Measurements from ENCODE around the gene DNHD1.

Gene DNHD1

GRCh38 chr11:6610591-6610990 is 113.5 kb downstream of the DNHD1 start:
- no peak for TF ChIP-seq TARDBP (IDR thresholded peaks at IDR 0.05)
- TF ChIP-seq BHLHE40 (IDR thresholded peaks at IDR 0.05; ENCODE audit: borderline replicate concordance): no peak
- no peak for TF ChIP-seq FOXK2 (IDR thresholded peaks at IDR 0.05)
- no peak for TF ChIP-seq FOXM1 (IDR thresholded peaks at IDR 0.05; ENCODE audit: borderline replicate concordance)
- no peak for TF ChIP-seq NFRKB (IDR thresholded peaks at IDR 0.05)
- no peak for TF ChIP-seq ZNF384 (IDR thresholded peaks at IDR 0.05)
- no peak for TF ChIP-seq CTBP1 (IDR thresholded peaks at IDR 0.05; ENCODE audit: borderline replicate concordance)
- TF ChIP-seq FOXA1 (IDR thresholded peaks at IDR 0.05): no peak
- no peak for TF ChIP-seq ARNT (IDR thresholded peaks at IDR 0.05)
- ChIA-PET POLR2A (interaction anchor here (1.7 to 5.2 kb wide), 2 partner anchors 16 to 72 kb away, joined by 4 to 39 read pairs; partner anchors contain the start of gene MRPL17), CTCF (no interaction called here)
- no peak for DNase-seq (ENCODE audit: extremely low spot score)

- peak; percentile 20 for DNase-seq (ENCODE audit: extremely low spot score)
- TF ChIP-seq SUZ12 (IDR thresholded peaks at IDR 0.05) (no peak), CTBP1 (IDR thresholded peaks at IDR 0.05; ENCODE audit: borderline replicate concordance) (no peak), PKNOX1 (IDR thresholded peaks at IDR 0.05) (no peak), LEF1 (IDR thresholded peaks at IDR 0.05; ENCODE audit: borderline replicate concordance) (no peak), L3MBTL2 (conservative IDR thresholded peaks at IDR 0.05) (no peak), SP1 (IDR thresholded peaks at IDR 0.05) (no peak), TARDBP (IDR thresholded peaks at IDR 0.05) (no peak), FOXM1 (IDR thresholded peaks at IDR 0.05; ENCODE audit: borderline replicate concordance) (no peak), FOXA1 (IDR thresholded peaks at IDR 0.05) (no peak), ZNF384 (IDR thresholded peaks at IDR 0.05) (no peak), FOXK2 (IDR thresholded peaks at IDR 0.05) (no peak), BHLHE40 (IDR thresholded peaks at IDR 0.05; ENCODE audit: borderline replicate concordance) (no peak), HDGF (IDR thresholded peaks at IDR 0.05; ENCODE audit: borderline replicate concordance) (no peak), NFRKB (IDR thresholded peaks at IDR 0.05) (no peak), ARNT (IDR thresholded peaks at IDR 0.05) (no peak)
- ChIA-PET POLR2A (interaction anchor here (0.6 to 5.2 kb wide), 14 partner anchors 8 to 232 kb away, joined by 3 to 39 read pairs (median 4); partner anchors contain the start of genes ILK, MRPL17 and RRP8), CTCF (interaction anchor here (0.6 to 1.2 kb wide), 2 partner anchors 77 to 232 kb away, joined by 5 to 6 read pairs; no protein-coding TSS in a partner anchor)
Measured at GRCh38 chr11:6611092-6611962, 114.2 kb downstream of the DNHD1 start.

GRCh38 chr11:6611963-6612212 is 114.8 kb downstream of the DNHD1 start:
- ChIA-PET CTCF (interaction anchor here (1.2 to 1.4 kb wide), 2 partner anchors 55 to 233 kb away, joined by 4 to 5 read pairs; no protein-coding TSS in a partner anchor), POLR2A (interaction anchor here (0.6 to 5.2 kb wide), 14 partner anchors 9 to 233 kb away, joined by 3 to 39 read pairs (median 4); partner anchors contain the start of genes ILK, MRPL17 and RRP8)
- TF ChIP-seq ELF4 (IDR thresholded peaks at IDR 0.05): no peak
- TF ChIP-seq NFRKB (IDR thresholded peaks at IDR 0.05): no peak
- TF ChIP-seq ZNF384 (IDR thresholded peaks at IDR 0.05): no peak
- no peak for TF ChIP-seq LEF1 (IDR thresholded peaks at IDR 0.05; ENCODE audit: borderline replicate concordance)
- no peak for DNase-seq (ENCODE audit: extremely low spot score)

- POLR2A ChIA-PET: interaction anchor here (0.6 to 5.2 kb wide), 17 partner anchors 9 to 233 kb away, joined by 3 to 39 read pairs (median 3); partner anchors contain the start of genes ILK, MRPL17, RRP8 and TIMM10B
- peak; percentile 90 for DNase-seq (ENCODE audit: extremely low spot score)
- TF ChIP-seq PKNOX1 (IDR thresholded peaks at IDR 0.05): no peak
- no peak for TF ChIP-seq ARNT (IDR thresholded peaks at IDR 0.05)
- peak; percentile 53; the same call in 1 of the 2 replicates for TF ChIP-seq ELF4 (IDR thresholded peaks at IDR 0.05)
- TF ChIP-seq SUZ12 (IDR thresholded peaks at IDR 0.05): no peak
- TF ChIP-seq BHLHE40 (IDR thresholded peaks at IDR 0.05; ENCODE audit: borderline replicate concordance): no peak
- no peak for TF ChIP-seq NFRKB (IDR thresholded peaks at IDR 0.05)
- TF ChIP-seq CTBP1 (IDR thresholded peaks at IDR 0.05; ENCODE audit: borderline replicate concordance): no peak
- TF ChIP-seq LEF1 (IDR thresholded peaks at IDR 0.05; ENCODE audit: borderline replicate concordance): no peak
- peak; percentile 86 for TF ChIP-seq L3MBTL2 (conservative IDR thresholded peaks at IDR 0.05)
- TF ChIP-seq HDGF (IDR thresholded peaks at IDR 0.05; ENCODE audit: borderline replicate concordance): no peak
- CTCF ChIA-PET: interaction anchor here (1.2 to 1.4 kb wide), 2 partner anchors 55 to 233 kb away, joined by 4 to 5 read pairs; no protein-coding TSS in a partner anchor
Measured at GRCh38 chr11:6612213-6613041, 115.3 kb downstream of the DNHD1 start, which contains the start of gene TAF10. Gene TAF10 (minus strand): TSS chr11:6612216. CDS start chr11:6612189, 27 bp downstream.

GRCh38 chr11:6613496-6613895 is 116.4 kb downstream of the DNHD1 start:
- TF ChIP-seq FOXM1 (IDR thresholded peaks at IDR 0.05; ENCODE audit: borderline replicate concordance) (no peak), FOXA1 (IDR thresholded peaks at IDR 0.05) (no peak), L3MBTL2 (conservative IDR thresholded peaks at IDR 0.05) (no peak), ZNF384 (IDR thresholded peaks at IDR 0.05) (no peak), NFRKB (IDR thresholded peaks at IDR 0.05) (no peak), PKNOX1 (IDR thresholded peaks at IDR 0.05) (no peak)
- POLR2A ChIA-PET: interaction anchor here (0.9 to 5.2 kb wide), 7 partner anchors 8 to 132 kb away, joined by 3 to 39 read pairs (median 10); partner anchors contain the start of genes ILK, MRPL17, RRP8 and TIMM10B
- DNase-seq (ENCODE audit: extremely low spot score): no peak
- CTCF ChIA-PET: interaction anchor here (1.4 kb wide), 1 partner anchor 54 kb away, joined by 4 read pairs; no protein-coding TSS in a partner anchor

Data from HEK293T (cell line).